HG03025 (cell line): Measurements from ENCODE around the gene GNPTAB.

ENCODE experiments used
- ATAC-seq: cut with Tn5 transposase; IDR thresholded peaks from one replicate; pipeline ENCODE4 v1.9.1; 2021; ENCODE audit warnings: mild to moderate bottlenecking, moderate library complexity; ENCODE audit not compliant: unreplicated experiment, low FRiP score

GNPTAB gene

GRCh38 chr12:101777485-101777884 is 53.3 kb downstream of the GNPTAB start:
- no peak for ATAC-seq

- no peak for ATAC-seq
Observed at GRCh38 chr12:101775816-101776215, 54.9 kb downstream of the GNPTAB start.

- ATAC-seq: no peak
Observed at GRCh38 chr12:101773650-101774162, 57.1 kb downstream of the GNPTAB start.

GRCh38 chr12:101772012-101772775 is 58.6 kb downstream of the GNPTAB start:
- ATAC-seq: no peak

GRCh38 chr12:101769865-101770264 is 60.9 kb downstream of the GNPTAB start:
- no peak for ATAC-seq

- ATAC-seq: no peak
Observed at GRCh38 chr12:101768781-101769180, 62.0 kb downstream of the GNPTAB start.

GRCh38 chr12:101767537-101767936 is 63.2 kb downstream of the GNPTAB start:
- no peak for ATAC-seq

- ATAC-seq: no peak
Observed at GRCh38 chr12:101764051-101764792, 66.5 kb downstream of the GNPTAB start.

- no peak for ATAC-seq
Observed at GRCh38 chr12:101763246-101763931, 67.4 kb downstream of the GNPTAB start.

- no peak for ATAC-seq
Observed at GRCh38 chr12:101761781-101762180, 69.0 kb downstream of the GNPTAB start.

GRCh38 chr12:101761350-101761749 is 69.4 kb downstream of the GNPTAB start:
- ATAC-seq: no peak

GRCh38 chr12:101759396-101760047 is 71.2 kb downstream of the GNPTAB start:
- no peak for ATAC-seq

- no peak for ATAC-seq
Observed at GRCh38 chr12:101750152-101750551, 80.6 kb downstream of the GNPTAB start.

- no peak for ATAC-seq
Observed at GRCh38 chr12:101749657-101750056, 81.1 kb downstream of the GNPTAB start.

GRCh38 chr12:101748907-101749306 is 81.9 kb downstream of the GNPTAB start:
- ATAC-seq: no peak

- no peak for ATAC-seq
Observed at GRCh38 chr12:101747697-101748096, 83.1 kb downstream of the GNPTAB start.

- ATAC-seq: no peak
Observed at GRCh38 chr12:101746661-101747060, 84.1 kb downstream of the GNPTAB start.

- ATAC-seq: no peak
Observed at GRCh38 chr12:101746196-101746595, 84.6 kb downstream of the GNPTAB start.

- ATAC-seq: no peak
Observed at GRCh38 chr12:101745481-101745880, 85.3 kb downstream of the GNPTAB start.

- peak; percentile 94 for ATAC-seq
Observed at GRCh38 chr12:101743724-101744472, 86.9 kb downstream of the GNPTAB start.
